ENCODE measurements around the gene OAF.

OAF gene

DNA sequence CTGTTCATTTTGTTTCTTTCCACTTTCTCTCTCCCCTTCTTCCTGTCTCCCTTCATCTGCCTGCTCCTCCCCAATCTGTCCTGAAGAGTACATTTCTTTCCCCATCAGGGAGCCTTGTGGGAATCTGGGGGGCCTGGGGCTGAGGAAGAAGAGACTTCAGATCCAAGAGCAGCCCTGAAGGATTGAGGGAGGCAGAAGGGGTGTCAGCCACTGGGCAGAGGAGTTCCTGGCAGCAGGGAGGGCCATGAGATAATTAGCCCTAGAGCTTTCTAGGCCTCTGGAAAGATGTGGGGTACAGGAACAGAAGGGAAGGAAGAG lies 24.4 kb upstream of the OAF start:
- no peak overlapping the region for H3K4me3 Mint-ChIP-seq
- no peaks in the 10 kb centered on the region for H3K9me3 Mint-ChIP-seq
- ATAC-seq (replicated peaks; ENCODE audit: extremely low read depth, poor library complexity, severe bottlenecking) (no peak), DNase-seq (ENCODE audit: low spot score in 2 of 2) (no peak)
- peaks cover 38% of the 10 kb centered on the region for H3K27me3 Mint-ChIP-seq
- H3K27ac Mint-ChIP-seq (ENCODE audit: low read depth), result no peak overlapping the region
- H3K4me1 Mint-ChIP-seq, result no peaks in the 10 kb centered on the region
- H3K36me3 Mint-ChIP-seq (ENCODE audit: insufficient read depth), result peaks cover 2% of the 10 kb centered on the region

DNA sequence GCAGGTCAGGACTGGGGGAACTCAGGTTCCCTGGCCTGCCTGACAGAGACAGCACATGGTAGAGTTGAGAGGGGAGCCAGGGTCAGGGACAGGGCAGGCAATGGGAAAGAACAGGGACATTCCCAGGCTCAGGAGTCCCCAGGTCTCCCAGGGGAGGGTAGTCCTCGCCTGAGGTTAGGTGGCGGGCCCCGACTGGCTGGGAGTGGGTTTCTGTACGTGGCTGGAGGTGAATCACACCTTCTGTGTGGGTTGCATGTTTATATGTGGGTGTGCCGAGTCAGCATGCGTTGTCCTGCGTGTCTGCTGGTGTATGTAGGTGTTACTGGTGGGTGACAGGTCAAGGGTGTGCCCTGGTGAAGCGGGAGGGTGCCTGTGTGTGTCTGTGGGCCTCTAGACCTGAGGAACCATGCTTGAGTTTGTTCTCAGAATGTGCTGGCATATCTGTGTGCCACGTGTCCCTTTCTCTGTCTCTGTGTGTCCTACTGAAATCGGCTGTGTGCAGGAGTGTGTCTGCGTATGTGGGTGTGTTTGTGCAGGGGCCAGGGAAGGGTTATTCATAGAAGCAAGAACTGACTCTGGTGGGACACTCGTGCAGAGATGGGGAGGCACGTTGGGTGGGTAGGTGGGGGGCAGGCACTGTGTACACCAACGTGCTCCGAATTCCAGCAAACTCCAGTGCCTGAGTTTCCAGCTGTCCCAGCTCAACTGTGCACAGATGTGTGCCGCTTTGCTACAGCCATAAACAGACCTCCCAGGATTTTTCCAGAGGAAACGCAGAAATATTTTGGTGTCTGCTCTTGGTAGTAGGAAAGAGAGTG lies 23.8 kb upstream of the OAF start:
- Mint-ChIP-seq H3K4me1 (no peaks in the 10 kb centered on the region), H3K9me3 (no peaks in the 10 kb centered on the region), H3K27ac (ENCODE audit: low read depth) (no peak overlapping the region), H3K36me3 (ENCODE audit: insufficient read depth) (peaks cover 2% of the 10 kb centered on the region), H3K27me3 (peaks cover 32% of the 10 kb centered on the region), H3K4me3 (no peak overlapping the region)
- ATAC-seq (replicated peaks; ENCODE audit: extremely low read depth, poor library complexity, severe bottlenecking), result no peak
- no peak for DNase-seq (ENCODE audit: low spot score in 2 of 2)

DNA sequence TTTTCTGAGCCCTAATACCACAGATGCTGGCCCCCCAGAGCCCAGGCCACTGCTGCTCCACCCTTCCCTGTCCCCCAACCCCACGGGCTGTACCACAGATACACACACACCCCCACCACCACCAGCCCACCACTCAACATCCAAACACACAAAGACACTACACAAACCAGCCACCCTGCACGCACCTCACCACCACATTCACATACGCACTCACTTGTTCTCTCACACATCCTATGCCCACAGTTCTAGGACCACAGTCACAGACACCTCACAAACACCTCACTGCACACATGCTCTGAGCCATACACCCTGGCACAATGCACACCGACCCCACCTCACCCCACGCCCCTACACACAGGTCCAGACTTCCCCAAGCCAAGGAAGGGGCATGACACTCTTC lies 22.5 kb upstream of the OAF start:
- H3K4me3 Mint-ChIP-seq, result no peak overlapping the region
- no peaks in the 10 kb centered on the region for H3K36me3 Mint-ChIP-seq (ENCODE audit: insufficient read depth)

DNA sequence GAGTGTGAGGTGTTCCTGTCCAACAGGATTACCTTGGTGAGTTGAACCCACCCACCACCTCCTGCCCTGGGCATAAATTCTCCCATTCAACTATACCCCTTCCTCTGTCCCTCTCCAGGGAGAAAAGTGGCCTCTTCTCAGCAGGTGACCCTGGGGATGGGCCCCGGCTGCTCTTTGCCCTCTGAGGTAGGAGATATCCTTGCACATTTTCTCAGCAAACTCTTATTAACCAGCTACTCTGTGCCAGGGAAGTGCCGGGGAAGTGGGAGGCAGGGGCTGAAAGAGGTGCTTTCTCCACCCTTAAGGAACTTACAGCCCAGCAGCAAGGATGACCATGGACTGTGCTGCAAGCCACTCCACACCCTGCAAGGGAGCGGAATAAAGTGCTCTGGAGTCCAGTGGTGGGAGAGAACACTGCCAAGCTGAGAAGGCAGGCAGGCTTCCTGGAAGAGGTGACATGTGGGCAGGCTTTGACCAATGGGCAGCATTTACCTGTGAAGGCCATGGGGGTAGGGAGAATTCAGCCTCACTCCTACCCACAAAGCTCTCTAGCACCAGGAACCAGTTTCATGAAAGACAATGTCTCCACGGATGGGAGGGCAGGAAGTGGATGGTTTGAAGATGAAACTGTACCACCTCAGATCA lies 21.9 kb upstream of the OAF start:
- peaks cover 26% of the 10 kb centered on the region for H3K27me3 Mint-ChIP-seq
- no peak for ATAC-seq (replicated peaks; ENCODE audit: extremely low read depth, poor library complexity, severe bottlenecking)

More for the DNA sequence above, 22.5 kb upstream of the OAF start:
- Mint-ChIP-seq H3K4me1 (no peaks in the 10 kb centered on the region), H3K27ac (ENCODE audit: low read depth) (no peak overlapping the region), H3K9me3 (no peaks in the 10 kb centered on the region), H3K27me3 (peaks cover 26% of the 10 kb centered on the region)
- no peak for ATAC-seq (replicated peaks; ENCODE audit: extremely low read depth, poor library complexity, severe bottlenecking)
- no peak for DNase-seq (ENCODE audit: low spot score in 2 of 2)

DNA sequence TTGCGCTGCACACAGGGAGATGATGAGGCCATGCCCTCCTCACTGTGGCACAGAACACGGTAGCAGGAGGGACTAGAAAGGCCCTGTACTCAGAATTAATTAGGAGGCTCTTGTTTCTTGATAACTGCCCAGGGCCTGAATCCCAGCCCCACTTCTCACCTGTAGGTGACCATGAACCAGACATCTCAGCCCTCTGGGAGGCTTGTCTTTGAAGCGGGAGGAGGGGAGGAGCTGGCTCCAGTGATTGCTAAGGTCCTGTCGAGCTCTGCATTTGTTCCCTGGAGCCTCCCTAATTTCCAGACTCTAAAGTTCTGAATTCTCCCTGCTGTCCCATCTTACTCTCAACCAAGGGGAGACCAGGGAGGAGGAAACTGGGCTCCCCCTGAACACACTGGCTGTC lies 19.8 kb upstream of the OAF start:
- ATAC-seq (replicated peaks; ENCODE audit: extremely low read depth, poor library complexity, severe bottlenecking) (no peak), DNase-seq (ENCODE audit: low spot score in 2 of 2) (no peak)
- Mint-ChIP-seq H3K36me3 (ENCODE audit: insufficient read depth) (no peaks in the 10 kb centered on the region), H3K27ac (ENCODE audit: low read depth) (no peak overlapping the region), H3K4me1 (no peaks in the 10 kb centered on the region), H3K27me3 (peaks cover 23% of the 10 kb centered on the region), H3K4me3 (no peak overlapping the region), H3K9me3 (no peaks in the 10 kb centered on the region)

More for the DNA sequence above, 21.9 kb upstream of the OAF start:
- Mint-ChIP-seq H3K9me3 (no peaks in the 10 kb centered on the region), H3K36me3 (ENCODE audit: insufficient read depth) (no peaks in the 10 kb centered on the region), H3K4me1 (no peaks in the 10 kb centered on the region), H3K27ac (ENCODE audit: low read depth) (no peak overlapping the region), H3K4me3 (no peak overlapping the region)
- no peak for DNase-seq (ENCODE audit: low spot score in 2 of 2)

DNA sequence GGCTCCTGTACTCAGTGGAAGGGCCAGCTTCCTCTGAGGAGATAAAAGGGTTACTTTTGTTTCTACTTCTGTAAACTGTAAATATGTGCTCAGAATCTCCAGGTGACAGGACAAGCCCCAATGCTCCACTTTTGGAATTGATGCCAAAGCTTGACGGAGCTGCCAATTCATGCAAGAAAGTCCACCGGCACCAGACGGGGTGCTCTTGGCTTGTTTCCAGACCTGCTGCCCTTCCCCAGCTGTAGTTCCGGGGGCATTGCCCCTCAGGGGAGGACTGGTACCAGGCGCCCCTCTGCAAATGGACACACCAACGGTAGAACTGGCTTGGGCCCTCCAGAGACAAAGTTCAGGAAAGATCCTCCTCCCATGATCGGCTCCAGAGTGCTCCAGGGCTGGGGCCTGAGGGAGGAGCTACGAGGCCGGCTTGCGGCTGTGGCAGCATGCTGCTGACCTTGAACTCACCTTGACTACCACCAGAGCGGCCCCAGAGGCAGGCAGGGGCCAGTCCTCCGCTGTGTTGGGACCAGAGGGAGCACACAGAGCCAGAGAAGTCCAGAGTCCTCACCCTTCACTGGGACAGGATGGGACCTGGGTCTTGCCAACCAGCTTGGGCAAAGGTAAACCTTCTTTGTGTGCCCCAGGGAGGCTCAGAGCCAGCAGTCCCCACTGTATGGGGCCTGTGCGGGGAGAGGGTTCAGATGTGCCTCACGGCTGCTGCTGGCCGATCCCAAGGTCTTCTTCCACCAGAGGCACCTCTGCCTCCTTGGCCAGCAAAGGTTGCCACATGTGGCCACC lies 17.8 kb upstream of the OAF start:
- H3K27me3 Mint-ChIP-seq, result peaks cover 21% of the 10 kb centered on the region
- H3K4me1 Mint-ChIP-seq, result no peaks in the 10 kb centered on the region
- DNase-seq (ENCODE audit: low spot score in 2 of 2), result no peak
- no peak for ATAC-seq (replicated peaks; ENCODE audit: extremely low read depth, poor library complexity, severe bottlenecking)
- H3K4me3 Mint-ChIP-seq, result no peak overlapping the region
- no peaks in the 10 kb centered on the region for H3K36me3 Mint-ChIP-seq (ENCODE audit: insufficient read depth)
- H3K27ac Mint-ChIP-seq (ENCODE audit: low read depth), result no peak overlapping the region
- no peaks in the 10 kb centered on the region for H3K9me3 Mint-ChIP-seq

DNA sequence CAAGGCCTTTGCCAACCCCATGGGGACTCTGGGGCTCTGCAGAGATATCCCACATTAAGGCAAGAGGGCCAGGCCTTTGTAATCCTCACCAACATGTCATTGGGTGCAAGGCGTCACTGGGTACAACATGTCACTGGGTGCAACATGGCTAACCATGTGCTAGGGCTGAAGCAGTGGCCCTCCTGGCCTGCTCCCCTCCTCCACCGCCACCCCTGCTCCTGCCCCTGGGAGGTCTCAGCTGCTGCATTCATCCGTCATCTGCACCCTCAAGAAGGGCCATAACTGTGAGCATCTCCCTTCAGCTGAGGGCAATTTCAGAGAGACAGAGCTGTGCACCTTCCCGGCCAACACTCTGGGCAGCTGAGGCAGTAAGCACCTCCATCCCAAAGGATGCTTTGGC lies 16.7 kb upstream of the OAF start:
- Mint-ChIP-seq H3K27me3 (peaks cover 22% of the 10 kb centered on the region), H3K27ac (ENCODE audit: low read depth) (no peak overlapping the region), H3K9me3 (no peaks in the 10 kb centered on the region), H3K36me3 (ENCODE audit: insufficient read depth) (no peaks in the 10 kb centered on the region), H3K4me3 (no peak overlapping the region), H3K4me1 (no peaks in the 10 kb centered on the region)
- no peak for ATAC-seq (replicated peaks; ENCODE audit: extremely low read depth, poor library complexity, severe bottlenecking)
- no peak for DNase-seq (ENCODE audit: low spot score in 2 of 2)

DNA sequence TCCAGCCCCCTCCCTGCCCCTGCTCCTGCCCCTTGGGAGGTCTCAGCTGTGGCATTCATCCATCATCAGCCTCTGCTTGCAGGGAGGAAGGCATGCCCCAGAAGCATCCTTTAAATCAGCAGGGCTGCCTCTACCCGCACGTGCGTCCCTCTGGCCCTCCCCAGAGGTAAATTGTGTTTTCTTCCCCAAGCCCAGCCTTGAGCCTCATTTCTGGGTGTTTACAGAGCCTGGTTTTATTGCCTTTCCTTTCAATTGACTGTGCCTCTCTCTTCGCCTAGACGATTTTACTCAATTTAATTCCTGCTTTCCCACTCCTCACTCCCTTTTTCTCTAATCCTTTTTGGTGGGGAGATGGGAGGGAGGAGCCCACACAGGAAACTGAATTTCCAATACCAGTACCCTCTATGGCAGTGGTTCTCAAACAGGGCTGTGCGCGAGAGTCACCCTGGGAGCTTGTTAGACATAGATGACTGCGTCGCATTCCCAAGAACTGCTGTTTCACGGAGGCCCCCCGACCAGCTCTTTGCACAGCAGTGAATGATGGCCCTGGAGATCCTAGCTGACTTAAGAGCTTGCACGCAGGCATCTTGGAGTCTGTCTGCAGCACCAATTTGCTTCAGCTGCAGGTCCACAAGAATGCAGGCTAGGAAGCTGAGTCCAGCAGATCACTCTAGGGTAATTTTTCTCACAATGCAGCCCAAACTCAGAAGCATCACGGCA lies 15.1 kb upstream of the OAF start:
- Mint-ChIP-seq H3K27me3 (peaks cover 38% of the 10 kb centered on the region), H3K36me3 (ENCODE audit: insufficient read depth) (no peaks in the 10 kb centered on the region), H3K4me1 (no peaks in the 10 kb centered on the region), H3K9me3 (no peaks in the 10 kb centered on the region), H3K4me3 (no peak overlapping the region), H3K27ac (ENCODE audit: low read depth) (no peak overlapping the region)
- DNase-seq (ENCODE audit: low spot score in 2 of 2) (no peak), ATAC-seq (replicated peaks; ENCODE audit: extremely low read depth, poor library complexity, severe bottlenecking) (no peak)

DNA sequence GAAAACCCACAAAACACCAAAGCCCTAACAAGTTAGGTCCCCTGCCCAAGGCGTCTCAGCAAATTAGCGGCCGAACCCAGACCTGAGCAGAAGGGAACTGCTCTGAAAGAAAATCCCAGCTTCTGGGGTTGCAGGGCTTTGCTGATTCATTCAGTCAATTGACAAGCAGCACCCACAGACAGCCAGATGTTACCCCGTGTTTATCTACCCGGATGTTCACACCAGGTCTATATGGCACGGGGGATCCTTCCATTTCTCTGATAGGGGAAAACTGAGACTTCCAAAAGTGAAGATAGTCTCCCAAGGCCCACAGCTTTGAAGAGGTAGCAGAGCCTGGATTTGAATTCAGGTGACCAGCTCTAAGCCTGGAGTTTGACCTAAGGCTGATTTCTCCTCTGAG lies 14.0 kb upstream of the OAF start:
- H3K27ac Mint-ChIP-seq (ENCODE audit: low read depth), result no peak overlapping the region
- ATAC-seq (replicated peaks; ENCODE audit: extremely low read depth, poor library complexity, severe bottlenecking) (no peak), DNase-seq (ENCODE audit: low spot score in 2 of 2) (no peak)
- H3K36me3 Mint-ChIP-seq (ENCODE audit: insufficient read depth), result no peaks in the 10 kb centered on the region
- H3K4me1 Mint-ChIP-seq, result no peaks in the 10 kb centered on the region
- H3K4me3 Mint-ChIP-seq, result no peak overlapping the region
- H3K9me3 Mint-ChIP-seq, result no peaks in the 10 kb centered on the region
- peaks cover 43% of the 10 kb centered on the region for H3K27me3 Mint-ChIP-seq

DNA sequence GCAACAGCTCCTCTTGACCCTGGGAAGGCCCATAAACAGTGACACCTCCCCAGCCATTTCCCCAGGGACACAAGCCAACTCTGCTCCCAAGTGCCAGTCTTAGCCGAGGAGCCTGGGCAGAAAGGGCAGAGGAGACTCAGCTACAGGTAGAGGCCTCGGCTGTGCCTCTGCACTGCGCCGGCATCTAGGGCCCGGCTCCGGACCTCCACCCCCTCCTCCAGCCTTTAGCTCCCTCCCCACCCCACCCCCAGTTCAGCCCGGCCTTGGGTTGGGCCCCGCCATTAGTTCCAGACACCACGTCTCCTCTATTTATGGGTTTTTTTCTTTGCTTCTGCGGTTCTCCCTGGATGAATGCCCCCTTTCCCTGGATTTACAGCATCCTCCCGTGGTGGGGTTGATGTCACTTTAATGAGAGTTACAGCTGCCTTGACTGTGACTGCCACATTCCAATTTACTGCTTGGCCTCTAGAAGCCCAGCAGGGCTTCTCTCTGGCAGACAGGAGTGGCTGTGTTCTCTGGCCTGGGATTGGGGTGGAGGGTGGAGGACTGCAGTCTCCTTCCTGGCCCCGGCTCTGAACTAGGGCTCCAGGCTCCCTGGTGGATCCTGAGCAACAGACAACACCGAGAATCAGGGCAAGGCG lies 13.5 kb upstream of the OAF start:
- H3K4me1 Mint-ChIP-seq, result no peaks in the 10 kb centered on the region
- no peak overlapping the region for H3K27ac Mint-ChIP-seq (ENCODE audit: low read depth)
- H3K36me3 Mint-ChIP-seq (ENCODE audit: insufficient read depth), result no peaks in the 10 kb centered on the region
- no peak for DNase-seq (ENCODE audit: low spot score in 2 of 2)
- peaks cover 43% of the 10 kb centered on the region for H3K27me3 Mint-ChIP-seq
- no peaks in the 10 kb centered on the region for H3K9me3 Mint-ChIP-seq
- no peak for ATAC-seq (replicated peaks; ENCODE audit: extremely low read depth, poor library complexity, severe bottlenecking)
- H3K4me3 Mint-ChIP-seq, result no peak overlapping the region

DNA sequence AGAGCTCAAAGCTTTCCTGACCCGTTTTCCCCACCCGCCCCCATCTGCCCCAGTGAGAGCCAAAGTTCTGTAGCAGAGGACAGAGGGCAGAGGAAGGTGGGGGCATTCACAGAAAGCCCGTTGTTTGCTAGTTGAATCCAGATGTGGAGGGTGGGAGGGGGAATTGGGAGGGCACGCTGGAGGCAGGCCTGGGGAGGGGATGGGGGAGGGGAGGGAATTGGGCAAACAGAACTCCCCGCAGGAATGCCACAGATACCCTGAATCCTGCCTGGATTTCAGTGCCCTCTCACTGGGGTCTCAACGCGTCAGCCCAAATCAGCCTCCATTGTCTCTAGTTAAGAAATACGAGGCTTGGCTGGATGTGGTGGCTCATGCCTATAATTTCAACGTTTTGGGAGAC lies 12.9 kb upstream of the OAF start:
- H3K27me3 Mint-ChIP-seq, result peaks cover 43% of the 10 kb centered on the region
- H3K4me1 Mint-ChIP-seq, result no peaks in the 10 kb centered on the region
- ATAC-seq (replicated peaks; ENCODE audit: extremely low read depth, poor library complexity, severe bottlenecking) (no peak), DNase-seq (ENCODE audit: low spot score in 2 of 2) (no peak)
- no peak overlapping the region for H3K27ac Mint-ChIP-seq (ENCODE audit: low read depth)
- no peaks in the 10 kb centered on the region for H3K9me3 Mint-ChIP-seq
- no peaks in the 10 kb centered on the region for H3K36me3 Mint-ChIP-seq (ENCODE audit: insufficient read depth)
- H3K4me3 Mint-ChIP-seq, result no peak overlapping the region

DNA sequence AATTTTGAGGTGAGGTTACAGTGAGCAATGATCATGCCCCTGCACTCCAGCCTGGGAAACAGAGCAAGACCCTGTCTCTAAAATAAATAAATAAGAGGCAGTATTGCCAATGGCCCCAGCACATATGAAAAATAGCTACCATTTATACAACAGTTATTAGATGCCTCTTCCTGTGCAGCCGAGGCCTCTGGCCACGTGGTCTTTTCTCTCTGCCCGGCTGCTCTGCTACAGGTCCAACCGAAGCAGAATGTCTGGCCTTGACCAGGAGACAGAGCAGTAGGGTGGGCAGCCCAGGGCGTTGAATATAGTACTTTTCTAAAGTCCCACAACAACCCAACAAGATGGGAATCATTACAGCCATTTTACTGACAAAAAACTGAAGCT lies 12.4 kb upstream of the OAF start:
- no peaks in the 10 kb centered on the region for H3K36me3 Mint-ChIP-seq (ENCODE audit: insufficient read depth)
- ATAC-seq (replicated peaks; ENCODE audit: extremely low read depth, poor library complexity, severe bottlenecking) (no peak), DNase-seq (ENCODE audit: low spot score in 2 of 2) (no peak)
- no peaks in the 10 kb centered on the region for H3K4me1 Mint-ChIP-seq
- H3K27ac Mint-ChIP-seq (ENCODE audit: low read depth), result no peak overlapping the region
- peaks cover 43% of the 10 kb centered on the region for H3K27me3 Mint-ChIP-seq
- no peak overlapping the region for H3K4me3 Mint-ChIP-seq
- H3K9me3 Mint-ChIP-seq, result no peaks in the 10 kb centered on the region
